ENCODE measurements around the gene PIGL. TPM values are rescaled to one million over a fixed set of nuclear protein-coding genes. Genes with fewer than 3 reads are reported as not detected.

The PIGL gene
- polyA plus RNA-seq, 1 donor = 49.0 TPM

DNA sequence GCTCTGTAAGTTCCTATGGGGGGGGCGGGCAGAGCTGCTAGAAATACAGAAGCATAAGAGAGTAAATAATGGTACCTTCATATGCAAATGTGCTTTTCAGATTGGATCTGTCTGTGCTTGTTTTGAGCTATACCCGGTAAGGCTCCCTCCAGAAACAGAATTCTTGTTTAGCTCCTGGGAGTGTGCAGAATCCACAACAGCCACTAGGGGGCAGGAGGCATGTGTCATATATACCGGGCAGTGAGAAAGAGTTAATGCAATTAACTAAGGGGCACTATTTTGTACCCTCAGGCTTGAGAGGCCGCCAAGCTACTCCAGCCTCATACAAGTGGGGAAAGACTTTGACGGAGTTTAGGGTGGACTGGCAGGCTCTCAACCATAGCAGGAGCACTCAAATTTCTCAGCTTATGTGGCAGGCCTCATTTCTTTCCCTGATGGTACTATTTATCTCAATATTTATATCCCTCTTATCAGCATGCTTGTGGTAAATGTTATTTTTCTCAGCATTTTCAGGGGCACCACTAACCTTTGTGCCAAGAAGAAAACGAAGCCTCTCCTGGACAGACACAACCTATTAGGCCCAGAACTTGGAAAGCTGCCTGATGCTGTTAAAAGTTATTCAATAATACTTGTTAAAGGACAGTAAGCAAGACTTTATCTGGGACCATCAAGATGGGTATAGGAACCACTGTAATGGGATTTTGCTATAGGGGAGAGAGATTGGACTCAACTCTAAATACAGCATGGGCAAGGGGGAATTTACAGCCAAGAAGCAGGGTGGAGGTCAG, 146.9 kb downstream of the PIGL start:
- H3K4me1 ChIP-seq (ENCODE audit: control insufficient read depth, insufficient read depth, low read length) = peaks cover 5% of the 10 kb centered on the region
- 20% methylated on average over 1 of the region's 6 CpGs for WGBS (ENCODE audit: insufficient coverage, low lambda C conversion rate)
- no peaks in the 10 kb centered on the region for H3K27me3 ChIP-seq (ENCODE audit: control insufficient read depth, insufficient read depth, low read length)
- peak; percentile 64 to 74 for DNase-seq
- peak overlapping the region; percentile 35 for H3K27ac ChIP-seq (ENCODE audit: low read length)
- no peaks in the 10 kb centered on the region for H3K36me3 ChIP-seq (ENCODE audit: control insufficient read depth, insufficient read depth, low read length)
- H3K4me3 ChIP-seq (ENCODE audit: low read length) = no peak overlapping the region
- H3K9me3 ChIP-seq (ENCODE audit: control insufficient read depth, low read depth, low read length) = no peaks in the 10 kb centered on the region

DNA sequence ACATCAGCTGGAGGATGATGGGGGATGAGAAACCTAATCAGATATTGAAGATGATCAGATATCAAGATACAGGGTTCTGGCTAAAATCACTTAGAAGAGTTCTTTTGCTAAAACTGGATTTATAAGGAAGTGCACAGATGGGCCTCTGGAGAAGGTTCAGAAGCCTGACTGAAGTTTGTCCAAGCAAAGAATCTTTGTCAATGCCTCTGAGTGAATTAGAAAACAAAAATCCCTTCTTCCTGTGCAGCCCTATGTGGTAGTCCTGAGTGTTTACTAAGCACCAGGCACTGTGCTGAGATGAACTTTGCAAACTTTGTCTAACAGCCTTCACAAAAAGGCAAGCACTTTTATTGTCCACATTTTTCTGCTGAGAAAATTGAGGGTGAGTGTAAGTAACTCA, 147.6 kb downstream of the PIGL start:
- DNase-seq = no peak
- Histone ChIP-seq H3K4me1 (ENCODE audit: control insufficient read depth, insufficient read depth, low read length) (peaks cover 5% of the 10 kb centered on the region), H3K36me3 (ENCODE audit: control insufficient read depth, insufficient read depth, low read length) (no peaks in the 10 kb centered on the region), H3K27ac (ENCODE audit: low read length) (no peak overlapping the region), H3K9me3 (ENCODE audit: control insufficient read depth, low read depth, low read length) (no peaks in the 10 kb centered on the region), H3K4me3 (ENCODE audit: low read length) (no peak overlapping the region), H3K27me3 (ENCODE audit: control insufficient read depth, insufficient read depth, low read length) (no peaks in the 10 kb centered on the region)

DNA sequence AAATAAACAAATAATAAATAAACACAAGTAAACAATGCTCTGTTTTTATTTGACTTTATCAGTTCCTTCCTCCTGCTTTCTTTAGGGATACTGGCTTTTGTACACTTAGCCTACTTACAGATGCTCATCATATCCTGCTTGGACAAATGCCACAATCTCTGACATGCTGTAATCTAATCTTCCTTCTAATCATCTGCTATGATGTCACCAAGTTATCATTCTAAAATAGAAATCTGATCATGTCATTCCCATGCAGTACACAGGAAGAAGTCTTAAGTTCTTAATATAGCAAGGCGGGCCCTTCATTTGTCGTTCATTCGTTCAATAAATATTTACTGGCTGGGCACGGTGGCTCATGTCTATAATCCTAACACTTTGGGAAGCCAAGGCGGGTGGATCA, 154.7 kb downstream of the PIGL start:
- H3K27ac ChIP-seq (ENCODE audit: low read length) = no peak overlapping the region
- no peaks in the 10 kb centered on the region for H3K9me3 ChIP-seq (ENCODE audit: control insufficient read depth, low read depth, low read length)
- H3K27me3 ChIP-seq (ENCODE audit: control insufficient read depth, insufficient read depth, low read length) = no peaks in the 10 kb centered on the region
- no peak overlapping the region for H3K4me3 ChIP-seq (ENCODE audit: low read length)
- no peak for DNase-seq
- no peaks in the 10 kb centered on the region for H3K4me1 ChIP-seq (ENCODE audit: control insufficient read depth, insufficient read depth, low read length)
- H3K36me3 ChIP-seq (ENCODE audit: control insufficient read depth, insufficient read depth, low read length) = no peaks in the 10 kb centered on the region
- no CpG with 5 or more reads among the region's 5 CpGs for WGBS (ENCODE audit: insufficient coverage, low lambda C conversion rate)

DNA sequence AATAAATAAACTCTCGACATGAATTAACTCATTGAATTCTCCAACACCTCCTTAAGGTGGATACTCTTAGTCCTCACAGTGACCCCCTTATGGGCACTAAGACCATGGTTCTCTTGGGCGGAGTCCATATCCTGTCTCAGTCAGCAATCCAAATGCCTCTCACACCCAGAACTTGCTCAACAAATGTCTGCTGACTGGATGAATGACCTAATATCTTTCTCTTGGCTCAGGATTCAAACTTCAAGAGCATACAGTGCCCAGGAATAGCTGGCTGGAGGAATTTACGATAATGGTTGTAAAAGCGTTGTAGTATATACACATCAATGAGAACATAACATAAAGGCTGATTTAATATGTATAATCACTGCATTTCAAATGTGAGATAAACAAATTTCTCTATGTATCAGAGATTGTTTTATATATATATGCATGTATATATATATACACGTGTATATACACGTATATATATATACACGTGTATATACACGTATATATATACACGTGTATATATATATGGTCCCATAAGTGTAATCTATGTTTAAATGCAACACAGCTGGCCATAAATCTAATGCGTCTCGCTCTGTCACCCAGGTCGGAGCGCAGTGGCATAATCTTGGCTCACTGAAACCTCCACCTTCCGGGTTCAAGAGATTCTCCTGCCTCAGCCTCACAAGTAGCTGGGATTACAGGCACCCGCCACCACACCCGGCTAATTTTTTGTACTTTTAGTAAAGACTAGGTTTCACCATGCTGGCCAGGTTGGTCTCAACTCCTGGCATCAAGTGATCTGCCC, 157.3 kb downstream of the PIGL start:
- Histone ChIP-seq H3K27me3 (ENCODE audit: control insufficient read depth, insufficient read depth, low read length) (no peaks in the 10 kb centered on the region), H3K36me3 (ENCODE audit: control insufficient read depth, insufficient read depth, low read length) (no peaks in the 10 kb centered on the region), H3K27ac (ENCODE audit: low read length) (no peak overlapping the region), H3K9me3 (ENCODE audit: control insufficient read depth, low read depth, low read length) (no peaks in the 10 kb centered on the region), H3K4me1 (ENCODE audit: control insufficient read depth, insufficient read depth, low read length) (no peaks in the 10 kb centered on the region), H3K4me3 (ENCODE audit: low read length) (no peak overlapping the region)
- WGBS (ENCODE audit: insufficient coverage, low lambda C conversion rate) = 100% methylated on average over 1 of the region's 16 CpGs
- DNase-seq = peak; percentile 74 to 86

Other genes with a start within 250 kb of the PIGL start
- gene ZSWIM7, start 217.5 kb upstream of the PIGL start, polyA plus RNA-seq = 31.6 TPM
- gene TTC19, start 217.4 kb upstream of the PIGL start, polyA plus RNA-seq = 58.3 TPM
- 122 TPM for gene NCOR1, start 1.7 kb upstream of the PIGL start, polyA plus RNA-seq
- 136 TPM for gene CENPV, start 136.3 kb downstream of the PIGL start, polyA plus RNA-seq
- 1,870 TPM for gene UBB, start 163.9 kb downstream of the PIGL start, polyA plus RNA-seq
- gene TRPV2, start 198.4 kb downstream of the PIGL start, polyA plus RNA-seq = 5.9 TPM